ENCODE data around the gene DIPK1C.

GRCh38 chr18:74427442-74428112 is 29.5 kb downstream of the DIPK1C start:
- TF ChIP-seq, protein P1, sequence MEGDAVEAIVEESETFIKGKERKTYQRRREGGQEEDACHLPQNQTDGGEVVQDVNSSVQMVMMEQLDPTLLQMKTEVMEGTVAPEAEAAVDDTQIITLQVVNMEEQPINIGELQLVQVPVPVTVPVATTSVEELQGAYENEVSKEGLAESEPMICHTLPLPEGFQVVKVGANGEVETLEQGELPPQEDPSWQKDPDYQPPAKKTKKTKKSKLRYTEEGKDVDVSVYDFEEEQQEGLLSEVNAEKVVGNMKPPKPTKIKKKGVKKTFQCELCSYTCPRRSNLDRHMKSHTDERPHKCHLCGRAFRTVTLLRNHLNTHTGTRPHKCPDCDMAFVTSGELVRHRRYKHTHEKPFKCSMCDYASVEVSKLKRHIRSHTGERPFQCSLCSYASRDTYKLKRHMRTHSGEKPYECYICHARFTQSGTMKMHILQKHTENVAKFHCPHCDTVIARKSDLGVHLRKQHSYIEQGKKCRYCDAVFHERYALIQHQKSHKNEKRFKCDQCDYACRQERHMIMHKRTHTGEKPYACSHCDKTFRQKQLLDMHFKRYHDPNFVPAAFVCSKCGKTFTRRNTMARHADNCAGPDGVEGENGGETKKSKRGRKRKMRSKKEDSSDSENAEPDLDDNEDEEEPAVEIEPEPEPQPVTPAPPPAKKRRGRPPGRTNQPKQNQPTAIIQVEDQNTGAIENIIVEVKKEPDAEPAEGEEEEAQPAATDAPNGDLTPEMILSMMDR (IDR thresholded peaks at IDR 0.05; ENCODE audit: insufficient read depth, low read length, poor library complexity, severe bottlenecking): no peak
- TF ChIP-seq EZH2phosphoT487 (conservative IDR thresholded peaks at IDR 0.05; ENCODE audit: low read length): no peak

Data from SU-DHL-6 (cell line).